Kidney capillary endothelial cell (primary cell): ENCODE measurements around the gene RNF213.
"Not testable (repeated sequence)": the region's sequence is repeated elsewhere in the genome, so short reads cannot be mapped to it uniquely, and the experiment has no call there.

Experiments
- DNase-seq: peaks from one replicate; pipeline ENCODE4 v3.0.0-alpha.2; 2018; ENCODE audit warnings: low spot score

RNF213 gene

GRCh38 chr17:80252871-80253270 is 7.8 kb upstream of the RNF213 start:
- DNase-seq, result no peak

GRCh38 chr17:80253631-80254395 is 6.8 kb upstream of the RNF213 start:
- DNase-seq, result no peak

DNA sequence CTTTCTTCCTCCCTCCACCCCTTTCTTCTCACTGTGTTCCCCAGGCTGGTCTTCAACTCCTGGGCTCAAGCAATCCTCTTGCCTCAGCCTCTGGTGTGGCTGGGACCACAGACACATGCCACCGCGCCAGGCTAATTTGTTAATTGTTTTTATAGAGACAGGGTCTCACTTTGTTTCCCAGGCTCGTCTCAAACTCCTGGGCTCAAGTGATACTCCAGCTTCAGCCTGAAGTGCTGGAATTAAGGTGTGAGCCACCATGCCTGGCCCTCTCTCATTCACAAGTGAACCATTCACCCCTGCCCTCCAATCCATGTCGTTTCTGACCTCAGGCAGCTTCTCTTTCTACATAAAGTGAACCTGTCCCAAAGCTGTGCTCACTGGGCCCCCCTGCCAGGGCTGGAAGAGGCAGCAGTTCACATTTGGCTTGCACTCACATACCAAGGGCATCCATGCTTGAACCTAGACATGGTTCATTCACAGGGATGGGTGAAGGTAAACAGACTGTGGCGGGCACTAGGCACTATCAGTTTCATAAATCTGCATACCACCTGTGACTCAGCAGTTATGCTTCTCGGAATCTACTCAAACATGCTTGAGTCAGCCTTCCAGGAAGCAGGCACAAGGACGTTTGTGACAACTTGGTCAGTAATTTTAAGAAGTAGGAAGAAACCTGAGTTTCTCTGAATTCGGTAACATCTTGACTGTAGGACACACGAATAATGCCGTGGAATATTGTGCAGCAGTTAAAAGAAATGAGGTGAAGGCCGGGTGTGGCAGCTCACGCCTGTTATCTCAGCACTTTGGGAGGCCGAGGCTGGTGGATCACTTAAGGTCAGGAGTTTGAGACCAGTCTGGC is 6.0 kb upstream of the RNF213 start:
- DNase-seq, result peak; percentile 90

DNA sequence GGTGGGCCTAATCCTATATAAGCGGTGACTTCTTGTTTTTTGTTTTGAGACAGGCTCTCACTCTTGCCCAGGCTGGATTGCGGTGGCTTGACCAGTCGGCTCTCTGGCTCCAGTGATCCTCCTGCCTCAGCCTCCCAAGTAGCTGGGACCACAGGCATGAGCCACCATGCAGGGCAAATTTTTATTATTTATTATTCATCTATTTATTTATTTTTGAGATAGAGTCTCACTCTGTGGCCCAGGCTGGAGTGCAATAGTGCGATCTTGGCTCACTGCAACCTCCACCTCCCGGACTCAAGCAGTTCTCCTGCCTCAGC is 4.7 kb upstream of the RNF213 start:
- DNase-seq, result no peak

- no peak for DNase-seq
Observed at GRCh38 chr17:80257716-80258213, 2.9 kb upstream of the RNF213 start.

- not testable (repeated sequence) for DNase-seq
Observed at GRCh38 chr17:80258296-80258695, 2.4 kb upstream of the RNF213 start.

GRCh38 chr17:80259457-80260068 is 1.1 kb upstream of the RNF213 start:
- no peak for DNase-seq

GRCh38 chr17:80260069-80260535 is 550 bp upstream of the RNF213 start:
- DNase-seq, result peak; percentile 57

GRCh38 chr17:80261159-80261894 is 675 bp downstream of the RNF213 start:
- peak; percentile 62 for DNase-seq

DNA sequence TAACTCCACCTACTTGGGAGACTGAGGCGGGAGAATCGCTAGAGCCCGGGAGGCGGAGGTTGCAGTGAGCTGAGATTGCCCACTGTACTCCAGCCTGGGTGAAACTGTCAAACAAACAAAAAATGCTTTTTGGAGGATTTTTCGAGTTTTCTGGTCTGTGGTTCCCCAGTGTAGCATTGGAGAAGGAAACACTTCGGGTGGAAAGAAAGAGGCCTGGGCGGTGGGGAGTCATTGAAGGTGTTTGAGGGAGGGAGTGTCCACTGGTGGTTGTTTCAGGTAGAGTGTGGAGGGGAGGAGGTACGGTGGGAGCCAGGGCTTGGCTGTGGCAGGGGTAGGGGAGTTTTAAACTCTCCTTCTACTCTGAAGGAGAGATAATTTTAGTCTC is 1.2 kb downstream of the RNF213 start:
- no peak for DNase-seq

DNA sequence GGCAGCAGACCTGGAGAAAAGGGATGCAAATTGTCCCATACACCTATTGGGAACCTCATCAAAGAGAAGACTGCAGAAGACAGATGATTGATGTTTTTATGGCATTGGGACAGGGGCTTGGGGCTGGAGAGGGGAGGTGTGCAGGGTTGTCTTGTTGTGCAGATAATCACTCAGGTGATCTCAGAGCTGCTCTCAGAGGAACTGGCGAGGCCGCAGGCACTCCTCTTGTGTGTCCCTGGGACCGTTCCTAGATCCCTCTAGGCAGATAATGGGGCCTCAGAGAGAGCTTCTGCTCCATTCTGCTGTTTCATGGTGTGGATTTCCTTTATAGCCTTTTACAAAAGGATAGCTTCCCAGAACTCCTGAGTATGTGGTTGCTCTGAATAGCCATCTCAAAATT is 1.6 kb downstream of the RNF213 start:
- DNase-seq, result no peak

- no peak for DNase-seq
Observed at GRCh38 chr17:80262775-80263244, 2.2 kb downstream of the RNF213 start.

DNA sequence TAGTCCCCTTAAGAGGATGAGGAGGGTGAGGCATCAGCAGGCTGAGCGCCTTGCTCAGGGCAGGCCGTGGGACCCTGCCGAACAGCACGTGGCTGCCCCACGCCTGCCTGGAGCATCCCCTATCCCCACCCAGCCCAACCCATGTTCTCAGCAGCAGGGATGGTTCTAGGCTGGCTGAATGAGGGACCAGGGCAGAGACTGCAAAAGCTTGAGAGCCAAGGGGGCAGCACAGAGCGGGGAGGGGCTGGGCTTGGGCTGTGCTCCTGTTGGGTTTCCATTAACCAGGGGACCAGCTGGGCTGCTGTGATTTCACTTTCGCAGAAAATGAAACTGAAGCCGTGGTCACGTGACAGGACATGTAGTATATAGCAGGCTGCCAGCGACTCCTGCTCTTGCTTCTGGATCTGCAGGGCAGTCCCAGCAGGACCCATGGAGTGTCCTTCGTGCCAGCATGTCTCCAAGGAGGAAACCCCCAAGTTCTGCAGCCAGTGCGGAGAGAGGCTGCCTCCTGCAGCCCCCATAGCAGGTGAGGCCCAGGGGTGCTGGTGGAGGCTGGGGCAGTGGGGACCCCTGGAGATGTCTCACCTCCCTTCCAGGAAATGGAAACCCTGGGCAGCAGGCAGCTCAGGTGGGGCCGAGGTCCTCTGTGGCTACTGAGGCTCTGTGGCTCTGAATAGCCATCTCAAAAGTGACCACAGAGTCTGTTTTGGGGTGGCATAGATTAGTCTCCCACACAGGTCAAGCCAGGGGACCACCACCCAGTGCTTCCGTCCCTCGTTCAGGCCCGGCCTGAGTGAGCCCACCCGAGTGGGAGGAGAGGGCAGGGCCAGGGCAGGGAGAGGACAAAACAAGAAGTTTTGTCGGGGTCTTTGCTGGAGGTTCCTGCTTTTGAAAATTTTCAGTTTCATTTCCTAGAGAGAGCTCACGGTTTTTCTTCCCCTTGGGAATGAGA is 2.9 kb downstream of the RNF213 start:
- peak; percentile 78 for DNase-seq

- DNase-seq, result no peak
Observed at GRCh38 chr17:80264205-80265075, 3.8 kb downstream of the RNF213 start.

- no peak for DNase-seq
Observed at GRCh38 chr17:80265205-80266068, 4.8 kb downstream of the RNF213 start.

DNA sequence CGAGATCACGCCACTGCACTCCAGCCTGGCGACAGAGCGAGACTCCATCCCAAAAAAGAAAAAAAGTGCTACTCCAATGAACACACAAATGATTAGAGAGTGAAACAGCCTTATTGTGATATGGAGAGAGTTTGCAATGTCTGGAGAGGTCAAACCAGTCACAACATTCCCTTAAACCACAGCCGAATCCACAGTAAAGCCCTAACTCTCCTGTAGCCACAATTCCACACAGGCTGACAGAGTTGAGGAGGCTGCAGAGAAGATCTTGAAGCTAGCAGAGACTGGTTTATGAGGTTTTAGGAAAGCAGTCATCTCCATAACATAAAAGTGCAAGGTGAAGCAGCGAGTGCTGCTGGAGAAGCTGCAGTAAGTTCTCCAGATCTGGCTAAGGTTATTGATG is 6.7 kb downstream of the RNF213 start:
- no peak for DNase-seq

- no peak for DNase-seq
Observed at GRCh38 chr17:80268427-80268826, 7.8 kb downstream of the RNF213 start.

DNA sequence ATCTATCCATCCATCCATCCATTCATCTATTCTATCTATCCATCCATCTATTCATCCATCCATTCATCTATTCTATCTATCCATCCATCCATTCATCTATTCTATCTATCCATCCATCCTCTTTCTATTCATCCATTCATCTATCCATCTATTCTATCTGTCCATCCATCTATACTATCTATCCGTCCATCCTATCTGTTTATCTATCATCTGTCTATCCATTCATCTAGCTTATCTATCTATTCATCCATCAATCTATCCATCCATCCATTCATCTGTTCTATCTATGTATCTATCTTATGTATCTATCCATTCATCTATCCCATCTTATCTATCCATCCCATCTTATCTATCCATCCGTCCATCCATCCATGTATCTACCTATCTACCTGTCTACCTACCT is 8.8 kb downstream of the RNF213 start:
- DNase-seq, result no peak

- DNase-seq, result no peak
Observed at GRCh38 chr17:80270104-80270503, 9.5 kb downstream of the RNF213 start.
